Transverse colon (tissue), 4 donors: Measurements from ENCODE around the gene CCDC70.

Experiments
- CTCF ChIP-seq, 5 experiments: fragments of 200-600 bp in 3 of 5; fragments of 450-650 bp in 2 of 5; sonication (generic) in 3 of 5; IDR thresholded peaks; 1 replicate in 2 of 5; 2 replicates in 3 of 5; pipeline ENCODE4 v1.5.1; 2016 to 2017; ENCODE audit warnings: antibody characterized with exemption in 5 of 5, inconsistent platforms in 3 of 5, mild to moderate bottlenecking in 2 of 5, moderate library complexity in 1 of 5
- EP300 ChIP-seq: sonication (generic); formaldehyde crosslinking; IDR thresholded peaks from one replicate; pipeline ENCODE4 v1.6.1; 2017; ENCODE audit warnings: antibody characterized with exemption, low read depth
- POLR2A ChIP-seq: fragments of 450-650 bp; IDR thresholded peaks from one replicate; pipeline ENCODE4 v1.6.1; 2016; ENCODE audit warnings: antibody characterized with exemption, mild to moderate bottlenecking, moderate library complexity
- POLR2AphosphoS5 ChIP-seq, 3 donors: sonication (generic); formaldehyde crosslinking; IDR thresholded peaks; one replicate each; pipeline ENCODE4 v1.6.1; 2016; ENCODE audit warnings: antibody characterized with exemption in 3 of 3

GRCh38 chr13:51882570-51883225, 20.9 kb downstream of the CCDC70 start:
- TF ChIP-seq CTCF (IDR thresholded peaks at IDR 0.05) (no peak), POLR2A (no peak), POLR2AphosphoS5 (IDR thresholded peaks at IDR 0.05) (no peak), EP300 (no peak)
